Caco-2 (cell line): ENCODE measurements around the gene CUL4A. TPM values are rescaled to one million over a fixed set of nuclear protein-coding genes. Genes with fewer than 3 reads are reported as not detected.
"Not testable (repeated sequence)": the region's sequence is repeated elsewhere in the genome, so short reads cannot be mapped to it uniquely, and the experiment has no call there.

Experiments
- BruUV-seq: library from RNA; stranded (reverse); fragments of 400-500 nt; replicated peaks from 2 replicates; lab custom pipeline; 2021; lab: Mats Ljungman, UMichigan
- CTCF ChIA-PET: fragments of 300-600 bp; sonication (Branson Sonifier 250); formaldehyde crosslinking; loops from one replicate; lab custom pipeline; 2022; ENCODE audit warnings: antibody characterized with exemption; lab: Charles Lee
- POLR2A ChIA-PET: fragments of 300-600 bp; sonication (Branson Sonifier 250); formaldehyde crosslinking; loops from one replicate; lab custom pipeline; 2022; ENCODE audit warnings: antibody characterized with exemption; lab: Charles Lee
- DNase-seq, 2 experiments: peaks; one replicate each; pipeline versions ENCODE4 v3.0.0 to v3.0.0-alpha.2; 2020 to 2022
- H3K27me3 ChIP-seq: replicated peaks from 2 replicates; pipeline ENCODE4 v1.6.0; 2011; ENCODE audit warnings: low read length; ENCODE audit not compliant: control insufficient read depth, insufficient read depth
- H3K36me3 ChIP-seq: 2 replicates; pipeline ENCODE4 v1.5.1; 2011; ENCODE audit warnings: low read length; ENCODE audit not compliant: control insufficient read depth, insufficient read depth
- H3K4me1 ChIP-seq: fragments of 250-450 bp; sonication (Bioruptor Pico); 2 replicates; pipeline ENCODE4 v1.5.1; 2020; ENCODE audit warnings: mild to moderate bottlenecking
- H3K4me3 ChIP-seq: 2 replicates; pipeline ENCODE4 v1.5.1; 2011; ENCODE audit warnings: low read depth, mild to moderate bottlenecking, control low read depth, low read length
- H3K9me3 ChIP-seq: fragments of 250-450 bp; sonication (Bioruptor Pico); 2 replicates; pipeline ENCODE4 v1.5.1; 2020; ENCODE audit warnings: mild to moderate bottlenecking, moderate library complexity
- H3K27ac Mint-ChIP-seq: one replicate; pipeline ENCODE4 v1.8.0; 2022; ENCODE audit warnings: mixed read lengths; ENCODE audit not compliant: unreplicated experiment
- H3K27me3 Mint-ChIP-seq: one replicate; pipeline ENCODE4 v1.8.0; 2022; ENCODE audit warnings: mixed read lengths; ENCODE audit not compliant: insufficient read depth, unreplicated experiment
- H3K36me3 Mint-ChIP-seq: one replicate; pipeline ENCODE4 v1.8.0; 2022; ENCODE audit warnings: mild to moderate bottlenecking, mixed read lengths; ENCODE audit not compliant: insufficient read depth, unreplicated experiment
- H3K4me1 Mint-ChIP-seq: one replicate; pipeline ENCODE4 v1.8.0; 2022; ENCODE audit warnings: low read depth, mixed read lengths; ENCODE audit not compliant: unreplicated experiment
- H3K4me3 Mint-ChIP-seq: one replicate; pipeline ENCODE4 v1.8.0; 2022; ENCODE audit warnings: mild to moderate bottlenecking, moderate library complexity, mixed read lengths; ENCODE audit not compliant: unreplicated experiment
- H3K9me3 Mint-ChIP-seq: one replicate; pipeline ENCODE4 v1.8.0; 2022; ENCODE audit warnings: mixed read lengths; ENCODE audit not compliant: unreplicated experiment
- intact Hi-C: fragments of 100-400 bp; cut with micrococcal nuclease; formaldehyde crosslinking; loops from one replicate; pipeline ENCODE4 v1.10.0; 2022; ENCODE audit not compliant: unreplicated experiment
- total RNA-seq: library from RNA; stranded (reverse); gene quantifications from 2 replicates; pipeline ENCODE4 v1.2.3, GENCODE V29; 2022
- TF ChIP-seq, protein P1 (sequence below), 2 experiments: fragments of 200-600 bp in 1 of 2; IDR thresholded peaks; 1 replicate in 1 of 2; 2 replicates in 1 of 2; pipeline versions ENCODE4 v1.5.1 to v1.8.0; 2011 to 2022; ENCODE audit warnings: antibody characterized with exemption in 1 of 2, control low read depth in 1 of 2, inconsistent platforms in 1 of 2, low read depth in 1 of 2, low read length in 1 of 2, mild to moderate bottlenecking in 1 of 2, moderate library complexity in 1 of 2; ENCODE audit not compliant: insufficient read depth in 1 of 2, severe bottlenecking in 1 of 2, unreplicated experiment in 1 of 2

Gene CUL4A
- total RNA-seq, 1 experiment from 2014 or later, result 125 TPM

GRCh38 chr13:113245849-113246796, 36.7 kb downstream of the CUL4A start:
- no TSS peak for BruUV-seq
- Histone ChIP-seq H3K27me3 (no peaks in the 10 kb centered on the region), H3K4me3 (no peak overlapping the region), H3K9me3 (no peaks in the 10 kb centered on the region), H3K4me1 (no peaks in the 10 kb centered on the region), H3K36me3 (peaks cover 6% of the 10 kb centered on the region)
- H3K4me3 Mint-ChIP-seq, result no peak overlapping the region
- DNase-seq, result peak in 1 of 2 experiments; percentile 52
- no peak overlapping the region for H3K27ac Mint-ChIP-seq
- H3K36me3 Mint-ChIP-seq, result peaks cover 77% of the 10 kb centered on the region
- intact Hi-C loops, result no loop called here
- H3K9me3 Mint-ChIP-seq, result no peaks in the 10 kb centered on the region
- ChIA-PET POLR2A (no interaction called here), CTCF (interaction anchor here (0.6 to 1.0 kb wide), 3 partner anchors 46 to 148 kb away, joined by 3 to 4 read pairs (median 4); no protein-coding TSS in a partner anchor)
- peaks cover 8% of the 10 kb centered on the region for H3K4me1 Mint-ChIP-seq
- TF ChIP-seq, protein P1, sequence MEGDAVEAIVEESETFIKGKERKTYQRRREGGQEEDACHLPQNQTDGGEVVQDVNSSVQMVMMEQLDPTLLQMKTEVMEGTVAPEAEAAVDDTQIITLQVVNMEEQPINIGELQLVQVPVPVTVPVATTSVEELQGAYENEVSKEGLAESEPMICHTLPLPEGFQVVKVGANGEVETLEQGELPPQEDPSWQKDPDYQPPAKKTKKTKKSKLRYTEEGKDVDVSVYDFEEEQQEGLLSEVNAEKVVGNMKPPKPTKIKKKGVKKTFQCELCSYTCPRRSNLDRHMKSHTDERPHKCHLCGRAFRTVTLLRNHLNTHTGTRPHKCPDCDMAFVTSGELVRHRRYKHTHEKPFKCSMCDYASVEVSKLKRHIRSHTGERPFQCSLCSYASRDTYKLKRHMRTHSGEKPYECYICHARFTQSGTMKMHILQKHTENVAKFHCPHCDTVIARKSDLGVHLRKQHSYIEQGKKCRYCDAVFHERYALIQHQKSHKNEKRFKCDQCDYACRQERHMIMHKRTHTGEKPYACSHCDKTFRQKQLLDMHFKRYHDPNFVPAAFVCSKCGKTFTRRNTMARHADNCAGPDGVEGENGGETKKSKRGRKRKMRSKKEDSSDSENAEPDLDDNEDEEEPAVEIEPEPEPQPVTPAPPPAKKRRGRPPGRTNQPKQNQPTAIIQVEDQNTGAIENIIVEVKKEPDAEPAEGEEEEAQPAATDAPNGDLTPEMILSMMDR (IDR thresholded peaks at IDR 0.05; ENCODE audit: insufficient read depth in 1 of 2, low read depth in 1 of 2, low read length in 1 of 2, severe bottlenecking in 1 of 2, unreplicated experiment in 1 of 2), result peak; percentile 48 to 75
- no peaks in the 10 kb centered on the region for H3K27me3 Mint-ChIP-seq

DNA sequence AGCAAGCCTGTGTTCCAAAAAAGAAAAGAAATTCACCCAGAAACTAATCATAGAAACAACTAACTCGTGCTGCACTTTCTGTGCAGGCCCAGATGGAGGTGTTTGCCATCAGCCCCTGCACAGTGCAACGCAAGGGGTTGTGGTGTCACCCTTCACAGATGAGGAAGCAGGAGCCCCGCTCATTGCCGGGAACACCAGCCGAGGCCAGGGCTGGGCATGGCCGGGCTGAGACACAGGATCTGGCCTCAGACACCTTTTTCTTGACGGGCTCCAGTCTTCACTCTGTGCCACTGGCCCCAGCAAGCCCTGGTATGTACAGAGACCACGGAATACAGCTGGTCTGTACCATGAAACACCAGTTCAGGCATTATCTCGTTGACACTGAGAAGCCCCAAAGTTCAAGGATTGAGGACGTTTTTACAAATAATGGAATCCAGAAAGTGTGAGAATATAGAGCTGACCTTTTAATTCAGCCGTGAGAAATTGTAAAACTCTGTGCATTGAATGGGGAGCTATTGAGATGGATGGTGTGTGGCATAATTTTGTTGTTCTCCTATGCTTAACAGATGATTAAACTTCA, 43.2 kb downstream of the CUL4A start:
- CTCF ChIA-PET, result no interaction called here
- TF ChIP-seq, protein P1 (IDR thresholded peaks at IDR 0.05; ENCODE audit: insufficient read depth in 1 of 2, low read depth in 1 of 2, low read length in 1 of 2, severe bottlenecking in 1 of 2, unreplicated experiment in 1 of 2), result no peak
- no peaks in the 10 kb centered on the region for H3K4me1 Mint-ChIP-seq
- H3K4me3 Mint-ChIP-seq, result no peak overlapping the region
- no peaks in the 10 kb centered on the region for H3K27me3 Mint-ChIP-seq
- POLR2A ChIA-PET, result no interaction called here
- no peaks in the 10 kb centered on the region for H3K9me3 Mint-ChIP-seq
- BruUV-seq, result no TSS peak
- H3K36me3 Mint-ChIP-seq, result peaks cover 75% of the 10 kb centered on the region
- no peak overlapping the region for H3K27ac Mint-ChIP-seq
- H3K36me3 ChIP-seq, result peaks cover 3% of the 10 kb centered on the region
- H3K9me3 ChIP-seq, result no peaks in the 10 kb centered on the region
- intact Hi-C loops, result no loop called here
- no peaks in the 10 kb centered on the region for H3K27me3 ChIP-seq
- no peak overlapping the region for H3K4me3 ChIP-seq
- no peak for DNase-seq
- H3K4me1 ChIP-seq, result no peaks in the 10 kb centered on the region

GRCh38 chr13:113257908-113258307, 48.5 kb downstream of the CUL4A start:
- intact Hi-C loops, H3K4me3 Mint-ChIP-seq, H3K36me3 ChIP-seq, H3K4me1 Mint-ChIP-seq, H3K9me3 ChIP-seq, POLR2A ChIA-PET, H3K4me1 ChIP-seq, H3K27me3 Mint-ChIP-seq, H3K27ac Mint-ChIP-seq, H3K9me3 Mint-ChIP-seq, BruUV-seq, H3K27me3 ChIP-seq, CTCF ChIA-PET, DNase-seq, H3K4me3 ChIP-seq: not testable (repeated sequence)
- H3K36me3 Mint-ChIP-seq, result peaks cover 70% of the 10 kb centered on the region
